GM12878 (cell line): Measurements from ENCODE around the gene SNAI3. TPM values are rescaled to one million over a fixed set of nuclear protein-coding genes. Genes with fewer than 3 reads are reported as not detected.

Experiments
- BACH1 ChIP-seq: fragments of 450-650 bp; IDR thresholded peaks from 2 replicates; pipeline ENCODE4 v1.6.1; 2017; ENCODE audit warnings: mild to moderate bottlenecking, borderline replicate concordance
- BCL3 ChIP-seq: IDR thresholded peaks from 2 replicates; pipeline ENCODE4 v1.6.1; 2011; ENCODE audit warnings: borderline replicate concordance, low read depth, mild to moderate bottlenecking, moderate library complexity, low read length; ENCODE audit not compliant: insufficient read depth, poor library complexity, severe bottlenecking
- CEBPB ChIP-seq, 2 experiments: fragments of 150-350 bp in 1 of 2; IDR thresholded peaks; 2 replicates each; pipeline ENCODE4 v1.6.1; 2012 to 2014; ENCODE audit warnings: low read depth in 2 of 2, low read length in 2 of 2, borderline replicate concordance in 1 of 2, inconsistent platforms in 1 of 2
- CREB1 ChIP-seq: IDR thresholded peaks from 2 replicates; pipeline ENCODE4 v1.6.1; 2012; ENCODE audit warnings: low read depth, mild to moderate bottlenecking, inconsistent platforms
- CREM ChIP-seq: IDR thresholded peaks from 2 replicates; pipeline ENCODE4 v1.6.1; 2014; ENCODE audit warnings: antibody characterized with exemption, low read depth
- CTCF ChIP-seq, 3 experiments: IDR thresholded peaks in 2 of 3; conservative IDR thresholded peaks in 1 of 3; 2 replicates each; pipeline ENCODE4 v1.5.1; 2011; ENCODE audit warnings: low read depth in 3 of 3, low read length in 3 of 3, mild to moderate bottlenecking in 3 of 3, control low read depth in 2 of 3, moderate library complexity in 2 of 3, inconsistent platforms in 1 of 3, mixed read lengths in 1 of 3; ENCODE audit not compliant: control insufficient read depth in 2 of 3, insufficient read depth in 1 of 3; ENCODE audit errors: extremely low read depth in 1 of 3
- ESRRA ChIP-seq: IDR thresholded peaks from 2 replicates; pipeline ENCODE4 v1.6.1; 2012; ENCODE audit warnings: mild to moderate bottlenecking, low read length, improper control_type of control experiment
- FOS ChIP-seq: IDR thresholded peaks from 3 replicates; pipeline ENCODE4 v1.6.1; 2011; ENCODE audit warnings: borderline replicate concordance; ENCODE audit not compliant: insufficient read length; ENCODE audit errors: extremely low read depth
- FOXK2 ChIP-seq: fragments of 450-650 bp; IDR thresholded peaks from 2 replicates; pipeline ENCODE4 v1.6.1; 2017; ENCODE audit warnings: mild to moderate bottlenecking, moderate library complexity
- HCFC1 ChIP-seq: fragments of 150-350 bp; IDR thresholded peaks from 2 replicates; pipeline ENCODE4 v1.6.1; 2014; ENCODE audit warnings: low read length
- MAX ChIP-seq: IDR thresholded peaks from 2 replicates; pipeline ENCODE4 v1.6.1; 2012; ENCODE audit warnings: low read depth, low read length, improper control_type of control experiment
- MXI1 ChIP-seq: fragments of 150-350 bp; IDR thresholded peaks from 2 replicates; pipeline ENCODE4 v1.6.1; 2011; ENCODE audit warnings: low read depth, mild to moderate bottlenecking, inconsistent platforms, low read length, improper control_type of control experiment
- NKRF ChIP-seq: fragments of 450-650 bp; conservative IDR thresholded peaks from 2 replicates; pipeline ENCODE4 v1.6.1; 2017; ENCODE audit warnings: mild to moderate bottlenecking, moderate library complexity
- POLR2AphosphoS2 ChIP-seq: IDR thresholded peaks from 2 replicates; pipeline ENCODE4 v1.6.1; 2011; ENCODE audit warnings: low read depth, mild to moderate bottlenecking, low read length, improper control_type of control experiment, moderate library complexity
- REST ChIP-seq: IDR thresholded peaks from 2 replicates; pipeline ENCODE4 v1.6.1; 2012; ENCODE audit warnings: mild to moderate bottlenecking, low read depth, low read length
- SMC3 ChIP-seq: IDR thresholded peaks from 2 replicates; pipeline ENCODE4 v1.6.1; 2011; ENCODE audit warnings: low read length, improper control_type of control experiment, borderline replicate concordance
- SP1 ChIP-seq: IDR thresholded peaks from one replicate; pipeline ENCODE4 v1.6.1; 2011; ENCODE audit warnings: low read depth, low read length
- SUPT20H ChIP-seq: IDR thresholded peaks from 2 replicates; pipeline ENCODE4 v1.6.1; 2011; ENCODE audit warnings: low read depth, mild to moderate bottlenecking, low read length, moderate library complexity, borderline replicate concordance; ENCODE audit not compliant: control insufficient read depth
- ZNF207 ChIP-seq: fragments of 450-650 bp; IDR thresholded peaks from 2 replicates; pipeline ENCODE4 v1.6.1; 2014; ENCODE audit warnings: antibody characterized with exemption, mild to moderate bottlenecking, borderline replicate concordance
- ZNF274 ChIP-seq: IDR thresholded peaks from one replicate; pipeline ENCODE4 v1.8.0; 2011; ENCODE audit not compliant: insufficient read length, insufficient read depth
- polyA plus RNA-seq, 11 experiments: library from polyadenylated mRNA; depleted of rRNA in 4 of 11; unstranded in 6 of 11; stranded (reverse) in 5 of 11; fragments of >200 nt; fragmentation: Nextera tagmentation in 4 of 11; fragmentation: Illumina TruSeq in 1 of 11; extraction: Ambion mirVana in 4 of 11; extraction: Trizol in 1 of 11; gene quantifications; 1 replicate in 1 of 11; 2 replicates in 10 of 11; pipeline versions ENCODE4 v1.2.1 to v1.2.3, GENCODE V29; 2011 to 2016; ENCODE audit warnings: inconsistent platforms in 2 of 11, missing spikeins in 2 of 11, low read depth in 1 of 11
- total RNA-seq, 4 experiments: library from RNA; depleted of rRNA in 3 of 4; stranded (reverse); fragments of >200 nt in 3 of 4; fragmentation: Illumina TruSeq in 1 of 4; extraction: Trizol in 1 of 4; gene quantifications; 2 replicates each; pipeline versions ENCODE4 v1.2.1 to v1.2.3, GENCODE V29; 2013 to 2021

SNAI3 gene
- total and polyA plus RNA-seq, 10 of the 15 experiments (the other 5 are each of a cell fraction or from before 2014, with no cell fraction given), result 0.21 to 7.4 (median 3.0) TPM

- no peak for TF ChIP-seq FOXK2
- no peak for TF ChIP-seq BCL3
- TF ChIP-seq NKRF, result peak; percentile 59; the same call in 1 of the 2 replicates
- TF ChIP-seq SUPT20H, result no peak
- peak; percentile 12; the same call in 1 of the 2 replicates for TF ChIP-seq CREB1
- no peak for TF ChIP-seq REST
- no peak for TF ChIP-seq ZNF207
- no peak for TF ChIP-seq HCFC1
- no peak for TF ChIP-seq CEBPB (IDR thresholded peaks at IDR 0.05; ENCODE audit: borderline replicate concordance in 1 of 2, low read depth in 2 of 2, low read length in 2 of 2)
- peak; percentile 53; the same call in 1 of the 2 replicates for TF ChIP-seq MXI1
- TF ChIP-seq FOS, result no peak
- TF ChIP-seq CTCF (IDR thresholded peaks at IDR 0.05 in 2 of 3, conservative IDR thresholded peaks at IDR 0.05 in 1 of 3; ENCODE audit: control insufficient read depth in 2 of 3, extremely low read depth in 1 of 3, insufficient read depth in 1 of 3, low read depth in 3 of 3, low read length in 3 of 3), result no peak
- TF ChIP-seq ESRRA, result no peak
- no peak; the same call in 1 of the 2 replicates for TF ChIP-seq CREM
- TF ChIP-seq ZNF274, result no peak
- TF ChIP-seq POLR2AphosphoS2, result no peak
- TF ChIP-seq SP1, result no peak
- TF ChIP-seq SMC3, result no peak
- TF ChIP-seq MAX, result no peak
- no peak for TF ChIP-seq BACH1
These were observed 36.2 kb downstream of the SNAI3 start (continued) for GRCh38 chr16:88649924-88650748.
